ENCODE data around the gene OCRL.

DNA sequence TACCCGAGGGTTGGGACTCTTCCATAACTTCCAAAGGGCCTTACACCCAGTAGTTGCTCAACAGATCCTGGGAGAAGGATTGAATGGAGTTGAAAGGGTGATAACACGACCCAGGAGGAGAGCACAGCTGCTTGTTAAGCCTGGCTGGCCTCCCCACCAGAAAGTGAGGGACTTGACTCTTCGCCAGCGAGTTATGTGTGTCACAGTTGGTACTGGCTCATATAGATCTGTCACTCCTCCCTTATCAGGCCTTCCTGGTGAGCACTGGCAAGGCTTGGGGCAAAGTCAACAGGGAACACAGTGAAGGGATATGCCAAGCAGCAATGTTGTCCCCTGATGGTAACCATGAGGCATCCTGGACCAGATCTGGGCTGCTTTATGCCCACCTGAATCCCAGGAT, 78.9 kb downstream of the OCRL start:
- TF ChIP-seq NANOG (IDR thresholded peaks at IDR 0.05; ENCODE audit: borderline replicate concordance) = no peak
- TF ChIP-seq, protein P1, sequence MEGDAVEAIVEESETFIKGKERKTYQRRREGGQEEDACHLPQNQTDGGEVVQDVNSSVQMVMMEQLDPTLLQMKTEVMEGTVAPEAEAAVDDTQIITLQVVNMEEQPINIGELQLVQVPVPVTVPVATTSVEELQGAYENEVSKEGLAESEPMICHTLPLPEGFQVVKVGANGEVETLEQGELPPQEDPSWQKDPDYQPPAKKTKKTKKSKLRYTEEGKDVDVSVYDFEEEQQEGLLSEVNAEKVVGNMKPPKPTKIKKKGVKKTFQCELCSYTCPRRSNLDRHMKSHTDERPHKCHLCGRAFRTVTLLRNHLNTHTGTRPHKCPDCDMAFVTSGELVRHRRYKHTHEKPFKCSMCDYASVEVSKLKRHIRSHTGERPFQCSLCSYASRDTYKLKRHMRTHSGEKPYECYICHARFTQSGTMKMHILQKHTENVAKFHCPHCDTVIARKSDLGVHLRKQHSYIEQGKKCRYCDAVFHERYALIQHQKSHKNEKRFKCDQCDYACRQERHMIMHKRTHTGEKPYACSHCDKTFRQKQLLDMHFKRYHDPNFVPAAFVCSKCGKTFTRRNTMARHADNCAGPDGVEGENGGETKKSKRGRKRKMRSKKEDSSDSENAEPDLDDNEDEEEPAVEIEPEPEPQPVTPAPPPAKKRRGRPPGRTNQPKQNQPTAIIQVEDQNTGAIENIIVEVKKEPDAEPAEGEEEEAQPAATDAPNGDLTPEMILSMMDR (conservative IDR thresholded peaks at IDR 0.05; ENCODE audit: low read depth in 2 of 2) = no peak
- TF ChIP-seq EZH2phosphoT487 (IDR thresholded peaks at IDR 0.05; ENCODE audit: unreplicated experiment) = no peak
- TF ChIP-seq POLR2AphosphoS5 (IDR thresholded peaks at IDR 0.05; ENCODE audit: low read depth) = no peak
- no peak for TF ChIP-seq EZH2 (IDR thresholded peaks at IDR 0.05; ENCODE audit: low read depth, unreplicated experiment)
- TF ChIP-seq, protein P2, sequence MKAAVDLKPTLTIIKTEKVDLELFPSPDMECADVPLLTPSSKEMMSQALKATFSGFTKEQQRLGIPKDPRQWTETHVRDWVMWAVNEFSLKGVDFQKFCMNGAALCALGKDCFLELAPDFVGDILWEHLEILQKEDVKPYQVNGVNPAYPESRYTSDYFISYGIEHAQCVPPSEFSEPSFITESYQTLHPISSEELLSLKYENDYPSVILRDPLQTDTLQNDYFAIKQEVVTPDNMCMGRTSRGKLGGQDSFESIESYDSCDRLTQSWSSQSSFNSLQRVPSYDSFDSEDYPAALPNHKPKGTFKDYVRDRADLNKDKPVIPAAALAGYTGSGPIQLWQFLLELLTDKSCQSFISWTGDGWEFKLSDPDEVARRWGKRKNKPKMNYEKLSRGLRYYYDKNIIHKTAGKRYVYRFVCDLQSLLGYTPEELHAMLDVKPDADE (IDR thresholded peaks at IDR 0.05) = no peak
- no peak for TF ChIP-seq CREB1 (CRISPR knock-in tag; IDR thresholded peaks at IDR 0.05; ENCODE audit: low read depth)
- TF ChIP-seq ZNF114 (CRISPR knock-in tag; IDR thresholded peaks at IDR 0.05) = no peak
- TF ChIP-seq, protein P3, sequence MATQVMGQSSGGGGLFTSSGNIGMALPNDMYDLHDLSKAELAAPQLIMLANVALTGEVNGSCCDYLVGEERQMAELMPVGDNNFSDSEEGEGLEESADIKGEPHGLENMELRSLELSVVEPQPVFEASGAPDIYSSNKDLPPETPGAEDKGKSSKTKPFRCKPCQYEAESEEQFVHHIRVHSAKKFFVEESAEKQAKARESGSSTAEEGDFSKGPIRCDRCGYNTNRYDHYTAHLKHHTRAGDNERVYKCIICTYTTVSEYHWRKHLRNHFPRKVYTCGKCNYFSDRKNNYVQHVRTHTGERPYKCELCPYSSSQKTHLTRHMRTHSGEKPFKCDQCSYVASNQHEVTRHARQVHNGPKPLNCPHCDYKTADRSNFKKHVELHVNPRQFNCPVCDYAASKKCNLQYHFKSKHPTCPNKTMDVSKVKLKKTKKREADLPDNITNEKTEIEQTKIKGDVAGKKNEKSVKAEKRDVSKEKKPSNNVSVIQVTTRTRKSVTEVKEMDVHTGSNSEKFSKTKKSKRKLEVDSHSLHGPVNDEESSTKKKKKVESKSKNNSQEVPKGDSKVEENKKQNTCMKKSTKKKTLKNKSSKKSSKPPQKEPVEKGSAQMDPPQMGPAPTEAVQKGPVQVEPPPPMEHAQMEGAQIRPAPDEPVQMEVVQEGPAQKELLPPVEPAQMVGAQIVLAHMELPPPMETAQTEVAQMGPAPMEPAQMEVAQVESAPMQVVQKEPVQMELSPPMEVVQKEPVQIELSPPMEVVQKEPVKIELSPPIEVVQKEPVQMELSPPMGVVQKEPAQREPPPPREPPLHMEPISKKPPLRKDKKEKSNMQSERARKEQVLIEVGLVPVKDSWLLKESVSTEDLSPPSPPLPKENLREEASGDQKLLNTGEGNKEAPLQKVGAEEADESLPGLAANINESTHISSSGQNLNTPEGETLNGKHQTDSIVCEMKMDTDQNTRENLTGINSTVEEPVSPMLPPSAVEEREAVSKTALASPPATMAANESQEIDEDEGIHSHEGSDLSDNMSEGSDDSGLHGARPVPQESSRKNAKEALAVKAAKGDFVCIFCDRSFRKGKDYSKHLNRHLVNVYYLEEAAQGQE (IDR thresholded peaks at IDR 0.05; ENCODE audit: unreplicated experiment) = no peak
- TF ChIP-seq JUNB (IDR thresholded peaks at IDR 0.05; ENCODE audit: unreplicated experiment) = no peak
- TF ChIP-seq, protein P4, sequence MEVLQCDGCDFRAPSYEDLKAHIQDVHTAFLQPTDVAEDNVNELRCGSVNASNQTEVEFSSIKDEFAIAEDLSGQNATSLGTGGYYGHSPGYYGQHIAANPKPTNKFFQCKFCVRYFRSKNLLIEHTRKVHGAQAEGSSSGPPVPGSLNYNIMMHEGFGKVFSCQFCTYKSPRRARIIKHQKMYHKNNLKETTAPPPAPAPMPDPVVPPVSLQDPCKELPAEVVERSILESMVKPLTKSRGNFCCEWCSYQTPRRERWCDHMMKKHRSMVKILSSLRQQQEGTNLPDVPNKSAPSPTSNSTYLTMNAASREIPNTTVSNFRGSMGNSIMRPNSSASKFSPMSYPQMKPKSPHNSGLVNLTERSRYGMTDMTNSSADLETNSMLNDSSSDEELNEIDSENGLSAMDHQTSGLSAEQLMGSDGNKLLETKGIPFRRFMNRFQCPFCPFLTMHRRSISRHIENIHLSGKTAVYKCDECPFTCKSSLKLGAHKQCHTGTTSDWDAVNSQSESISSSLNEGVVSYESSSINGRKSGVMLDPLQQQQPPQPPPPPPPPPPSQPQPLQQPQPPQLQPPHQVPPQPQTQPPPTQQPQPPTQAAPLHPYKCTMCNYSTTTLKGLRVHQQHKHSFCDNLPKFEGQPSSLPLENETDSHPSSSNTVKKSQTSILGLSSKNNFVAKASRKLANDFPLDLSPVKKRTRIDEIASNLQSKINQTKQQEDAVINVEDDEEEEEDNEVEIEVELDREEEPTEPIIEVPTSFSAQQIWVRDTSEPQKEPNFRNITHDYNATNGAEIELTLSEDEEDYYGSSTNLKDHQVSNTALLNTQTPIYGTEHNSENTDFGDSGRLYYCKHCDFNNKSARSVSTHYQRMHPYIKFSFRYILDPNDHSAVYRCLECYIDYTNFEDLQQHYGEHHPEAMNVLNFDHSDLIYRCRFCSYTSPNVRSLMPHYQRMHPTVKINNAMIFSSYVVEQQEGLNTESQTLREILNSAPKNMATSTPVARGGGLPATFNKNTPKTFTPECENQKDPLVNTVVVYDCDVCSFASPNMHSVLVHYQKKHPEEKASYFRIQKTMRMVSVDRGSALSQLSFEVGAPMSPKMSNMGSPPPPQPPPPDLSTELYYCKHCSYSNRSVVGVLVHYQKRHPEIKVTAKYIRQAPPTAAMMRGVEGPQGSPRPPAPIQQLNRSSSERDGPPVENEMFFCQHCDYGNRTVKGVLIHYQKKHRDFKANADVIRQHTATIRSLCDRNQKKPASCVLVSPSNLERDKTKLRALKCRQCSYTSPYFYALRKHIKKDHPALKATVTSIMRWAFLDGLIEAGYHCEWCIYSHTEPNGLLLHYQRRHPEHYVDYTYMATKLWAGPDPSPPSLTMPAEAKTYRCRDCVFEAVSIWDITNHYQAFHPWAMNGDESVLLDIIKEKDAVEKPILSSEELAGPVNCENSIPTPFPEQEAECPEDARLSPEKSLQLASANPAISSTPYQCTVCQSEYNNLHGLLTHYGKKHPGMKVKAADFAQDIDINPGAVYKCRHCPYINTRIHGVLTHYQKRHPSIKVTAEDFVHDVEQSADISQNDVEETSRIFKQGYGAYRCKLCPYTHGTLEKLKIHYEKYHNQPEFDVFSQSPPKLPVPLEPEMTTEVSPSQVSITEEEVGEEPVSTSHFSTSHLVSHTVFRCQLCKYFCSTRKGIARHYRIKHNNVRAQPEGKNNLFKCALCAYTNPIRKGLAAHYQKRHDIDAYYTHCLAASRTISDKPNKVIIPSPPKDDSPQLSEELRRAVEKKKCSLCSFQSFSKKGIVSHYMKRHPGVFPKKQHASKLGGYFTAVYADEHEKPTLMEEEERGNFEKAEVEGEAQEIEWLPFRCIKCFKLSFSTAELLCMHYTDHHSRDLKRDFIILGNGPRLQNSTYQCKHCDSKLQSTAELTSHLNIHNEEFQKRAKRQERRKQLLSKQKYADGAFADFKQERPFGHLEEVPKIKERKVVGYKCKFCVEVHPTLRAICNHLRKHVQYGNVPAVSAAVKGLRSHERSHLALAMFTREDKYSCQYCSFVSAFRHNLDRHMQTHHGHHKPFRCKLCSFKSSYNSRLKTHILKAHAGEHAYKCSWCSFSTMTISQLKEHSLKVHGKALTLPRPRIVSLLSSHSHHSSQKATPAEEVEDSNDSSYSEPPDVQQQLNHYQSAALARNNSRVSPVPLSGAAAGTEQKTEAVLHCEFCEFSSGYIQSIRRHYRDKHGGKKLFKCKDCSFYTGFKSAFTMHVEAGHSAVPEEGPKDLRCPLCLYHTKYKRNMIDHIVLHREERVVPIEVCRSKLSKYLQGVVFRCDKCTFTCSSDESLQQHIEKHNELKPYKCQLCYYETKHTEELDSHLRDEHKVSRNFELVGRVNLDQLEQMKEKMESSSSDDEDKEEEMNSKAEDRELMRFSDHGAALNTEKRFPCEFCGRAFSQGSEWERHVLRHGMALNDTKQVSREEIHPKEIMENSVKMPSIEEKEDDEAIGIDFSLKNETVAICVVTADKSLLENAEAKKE (CRISPR knock-in tag; IDR thresholded peaks at IDR 0.05) = no peak
- no peak for TF ChIP-seq ZNF331 (CRISPR knock-in tag; IDR thresholded peaks at IDR 0.05; ENCODE audit: low read depth)
